H7 (cell line): Measurements from ENCODE around the gene IZUMO1. TPM values are rescaled to one million over a fixed set of nuclear protein-coding genes. Genes with fewer than 3 reads are reported as not detected.
A peak's percentile ranks its signal among the peaks of the same experiment; 100 is the strongest.
"Not testable (repeated sequence)": the region's sequence is repeated elsewhere in the genome, so short reads cannot be mapped to it uniquely, and the experiment has no call there.

Experiments
- DNase-seq: peaks from one replicate; pipeline ENCODE4 v3.0.0; 2012
- H3K27me3 ChIP-seq: 2 replicates; pipeline ENCODE4 v1.6.0; 2011; ENCODE audit warnings: mild to moderate bottlenecking, low read length; ENCODE audit not compliant: control insufficient read depth, insufficient read depth
- H3K36me3 ChIP-seq: replicated peaks from 2 replicates; pipeline ENCODE4 v1.5.1; 2011; ENCODE audit warnings: low read length; ENCODE audit not compliant: control insufficient read depth, insufficient read depth
- H3K4me3 ChIP-seq: 2 replicates; pipeline ENCODE4 v1.5.1; 2011; ENCODE audit warnings: low read depth, mild to moderate bottlenecking, control low read depth, low read length, moderate library complexity; ENCODE audit not compliant: insufficient read depth
- total RNA-seq: library from RNA; depleted of rRNA; stranded (reverse); fragments of >200 nt; shearing (Covaris generic); gene quantifications from 2 replicates; pipeline ENCODE4 v1.2.3, GENCODE V29; 2014; rRNA removed

The IZUMO1 gene
- 0.18 and 0.24 TPM in 2 replicates for total RNA-seq

DNA sequence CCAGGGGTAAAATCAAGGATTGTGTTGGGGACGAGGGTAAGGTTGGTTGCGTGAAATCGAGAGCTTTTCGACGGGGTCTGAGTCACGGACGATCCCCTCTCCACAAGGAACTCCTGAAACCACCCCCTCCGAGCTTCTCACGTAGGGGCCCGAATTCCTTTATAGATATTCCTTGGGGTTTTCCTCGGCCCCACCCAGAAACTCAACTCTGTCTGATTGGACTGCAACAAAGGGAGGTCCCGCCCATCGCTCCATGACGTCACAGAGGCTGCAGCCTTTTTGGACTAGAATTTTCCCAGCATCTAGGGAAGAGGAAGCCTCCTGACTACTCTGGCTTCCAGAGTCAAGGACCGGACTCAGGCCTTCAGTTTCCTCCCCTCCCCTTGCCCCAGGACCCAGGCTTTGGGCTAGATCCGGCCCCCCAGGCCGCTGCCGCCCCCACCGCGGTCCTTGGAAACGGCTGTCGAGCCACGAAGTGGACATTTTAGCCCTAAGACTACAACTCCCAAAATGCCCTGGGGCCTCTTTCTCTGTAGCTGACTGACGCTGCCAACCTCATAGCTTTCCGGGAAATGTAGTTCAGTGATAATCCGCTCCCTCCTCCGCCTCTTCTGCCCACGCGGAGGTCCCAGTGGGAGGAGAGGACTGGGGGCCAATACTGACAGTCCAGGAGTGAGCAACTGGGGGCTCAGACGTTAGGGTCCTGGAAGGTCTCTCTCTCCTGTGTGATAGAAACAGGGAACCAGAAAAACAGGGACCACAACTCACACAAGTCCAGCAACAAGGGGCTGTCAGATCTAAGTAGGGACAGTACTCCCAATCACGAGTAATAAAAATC lies at the start of gene IZUMO1:
TSS of gene IZUMO1 (minus strand) at position 172 of the 838 bp plus-strand sequence. CDS start 1,050 bp downstream, outside the sequence.
- peak; percentile 93 for DNase-seq
- H3K36me3 ChIP-seq, result peaks cover 17% of the 10 kb centered on the region
- H3K27me3 ChIP-seq, result no peaks in the 10 kb centered on the region; the same call in 1 of the 2 replicates
- H3K4me3 ChIP-seq, result peak within 1 kb of the TSS; percentile 64

DNA sequence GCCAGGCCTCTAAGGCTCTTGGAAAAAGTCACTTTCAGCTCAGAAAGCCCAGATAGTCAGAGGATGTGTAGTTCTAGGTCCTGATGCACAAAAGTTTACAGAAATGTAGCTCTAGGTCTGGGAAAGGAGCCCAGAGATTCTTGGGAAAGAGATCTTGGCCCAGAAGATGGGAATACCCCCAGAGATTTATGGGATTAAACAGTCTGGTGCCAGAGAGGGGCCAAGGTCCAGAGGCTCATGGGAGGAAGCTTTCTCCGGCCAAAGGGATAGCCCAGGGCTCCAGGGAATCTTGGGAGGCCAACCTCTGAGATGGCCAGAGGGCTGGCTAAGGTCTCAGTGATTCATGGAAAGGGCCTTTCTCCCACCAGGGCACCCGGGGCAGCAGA lies 49.0 kb upstream of the IZUMO1 start:
- Histone ChIP-seq H3K27me3 (no peaks in the 10 kb centered on the region), H3K36me3 (no peaks in the 10 kb centered on the region), H3K4me3 (no peak overlapping the region)
- no peak for DNase-seq

DNA sequence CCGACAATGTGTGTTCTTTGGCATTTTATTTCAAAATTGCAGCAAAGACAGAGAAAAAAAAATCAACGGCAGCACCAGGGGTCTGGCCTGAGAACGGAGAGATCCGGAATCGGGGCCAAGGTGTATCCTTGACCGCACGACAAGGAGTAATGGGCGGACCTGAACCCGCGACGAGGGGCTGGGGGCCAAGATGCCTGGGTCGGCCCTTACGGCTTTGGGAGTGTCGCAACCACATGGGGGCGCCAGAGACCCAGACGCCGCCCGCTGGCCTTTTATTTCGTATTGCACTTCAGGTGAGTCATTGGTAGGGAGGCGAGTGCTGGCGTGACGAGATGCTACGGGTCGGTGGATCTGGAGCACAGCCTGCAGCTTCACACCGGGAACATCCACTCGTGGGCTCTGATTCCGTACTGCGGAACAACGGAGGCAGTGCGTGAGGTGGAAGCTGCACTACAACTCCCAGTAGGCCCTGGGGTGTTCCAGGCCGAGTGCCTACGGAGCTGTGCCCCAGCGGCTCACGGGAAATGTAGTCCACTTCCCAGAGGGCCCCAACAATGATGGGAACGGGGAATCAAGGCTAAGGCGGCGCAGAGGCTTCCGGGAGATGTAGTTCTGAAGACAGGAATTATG lies 48.5 kb upstream of the IZUMO1 start:
- H3K4me3 ChIP-seq, result peak overlapping the region; percentile 70
- no peaks in the 10 kb centered on the region for H3K36me3 ChIP-seq
- no peaks in the 10 kb centered on the region for H3K27me3 ChIP-seq
- peak; percentile 95 for DNase-seq

DNA sequence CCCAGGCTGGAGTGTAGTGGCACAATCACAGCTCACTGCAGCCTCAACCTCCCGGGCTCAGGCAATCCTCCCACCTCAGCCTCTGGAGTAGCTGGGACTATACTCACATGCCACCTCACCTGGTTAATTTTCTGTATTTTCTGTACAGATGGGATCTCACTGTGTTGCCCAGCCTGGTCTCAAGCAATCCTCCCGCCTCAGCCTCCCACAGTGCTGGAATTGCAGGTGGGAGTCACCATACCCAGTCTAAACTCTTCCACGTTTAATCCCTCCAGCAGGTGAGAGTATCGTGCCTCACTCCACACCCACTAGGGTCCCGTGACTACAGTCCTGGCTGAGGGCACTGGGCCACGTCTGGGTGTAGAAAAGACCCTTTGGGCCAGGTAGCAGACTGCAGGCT lies 47.6 kb upstream of the IZUMO1 start:
- Histone ChIP-seq H3K27me3 (no peaks in the 10 kb centered on the region), H3K36me3 (no peaks in the 10 kb centered on the region), H3K4me3 (no peak overlapping the region)
- DNase-seq, result no peak

DNA sequence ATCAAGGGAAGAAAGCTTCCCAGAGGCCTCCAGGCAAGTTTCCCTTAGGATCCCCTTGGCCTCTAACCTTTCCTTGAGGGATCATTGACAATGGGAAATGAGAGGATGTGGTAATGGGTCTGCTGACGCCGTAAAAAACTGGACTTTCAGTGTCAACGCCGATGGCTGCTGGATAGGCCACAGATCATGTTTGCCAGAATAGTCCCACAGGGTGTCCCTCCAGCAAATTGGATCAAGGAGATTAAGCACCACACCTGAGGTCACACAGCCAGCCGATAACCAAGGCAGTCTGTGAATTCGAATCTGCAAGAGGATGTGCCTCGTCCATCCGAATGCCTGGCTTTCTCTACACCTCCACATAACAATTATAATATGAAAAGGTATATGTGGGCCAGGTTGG lies 46.6 kb upstream of the IZUMO1 start:
- no peak overlapping the region for H3K4me3 ChIP-seq
- DNase-seq, result no peak
- no peaks in the 10 kb centered on the region for H3K27me3 ChIP-seq
- no peaks in the 10 kb centered on the region for H3K36me3 ChIP-seq

DNA sequence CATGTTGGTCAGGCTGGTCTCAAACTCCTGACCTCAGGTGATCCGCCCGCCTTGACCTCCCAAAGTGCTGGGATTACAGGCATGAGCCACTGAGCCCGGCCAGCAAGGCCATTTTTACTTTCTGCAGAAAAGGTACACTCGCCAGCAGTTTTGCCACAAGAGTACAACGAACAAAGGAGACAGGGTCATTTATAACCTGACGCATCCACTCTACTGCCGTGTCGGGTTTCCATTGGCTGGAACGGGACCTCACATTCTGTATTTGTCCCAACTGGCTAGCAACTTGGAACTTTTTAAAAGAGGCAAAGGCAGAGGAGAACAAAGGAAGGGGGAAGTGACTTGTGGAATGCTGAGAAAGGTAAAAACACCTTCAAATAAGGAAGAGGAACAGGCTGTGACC lies 40.6 kb upstream of the IZUMO1 start:
- not testable (repeated sequence) for DNase-seq, H3K4me3 ChIP-seq, H3K36me3 ChIP-seq, H3K27me3 ChIP-seq

DNA sequence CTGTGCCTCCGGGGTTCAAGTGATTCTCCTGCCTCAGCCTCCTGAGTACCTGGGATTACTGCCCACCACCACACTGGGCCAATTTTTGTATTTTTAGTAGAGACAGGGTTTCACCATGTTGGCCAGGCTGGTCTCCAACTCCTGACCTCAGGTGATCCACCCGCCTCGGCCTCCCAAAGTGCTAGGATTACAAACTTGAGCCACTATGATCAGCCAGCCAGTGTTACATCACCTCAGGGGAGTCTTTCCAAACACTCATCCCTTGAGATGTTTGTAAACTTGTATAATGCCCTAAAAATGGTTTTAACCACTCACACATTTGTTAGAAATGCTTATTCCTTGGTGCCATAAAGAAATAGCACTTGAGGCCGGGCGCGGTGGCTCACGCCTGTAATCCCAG lies 39.7 kb upstream of the IZUMO1 start:
- not testable (repeated sequence) for H3K36me3 ChIP-seq, H3K4me3 ChIP-seq, DNase-seq, H3K27me3 ChIP-seq

DNA sequence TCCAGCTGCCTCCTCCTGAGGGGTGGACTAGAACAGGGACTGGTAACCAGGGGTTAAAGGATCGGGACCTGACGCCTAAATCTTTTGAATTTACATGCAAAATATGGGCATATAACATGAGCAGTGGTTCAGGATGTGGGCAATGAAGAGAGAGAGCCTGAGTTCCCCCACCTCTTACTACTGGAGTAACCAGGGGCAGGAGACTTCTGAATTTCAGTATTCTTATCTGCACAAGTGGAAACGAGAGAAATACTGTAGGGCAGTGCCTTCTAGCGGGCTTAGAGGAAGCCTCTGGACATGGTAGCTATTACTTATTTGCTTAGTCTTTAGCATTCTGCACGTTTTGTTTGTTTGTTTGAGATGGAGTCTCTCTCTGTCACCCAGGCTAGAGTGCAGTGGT lies 37.8 kb upstream of the IZUMO1 start:
- Histone ChIP-seq H3K4me3 (no peak overlapping the region), H3K27me3 (no peaks in the 10 kb centered on the region), H3K36me3 (no peaks in the 10 kb centered on the region)
- no peak for DNase-seq

DNA sequence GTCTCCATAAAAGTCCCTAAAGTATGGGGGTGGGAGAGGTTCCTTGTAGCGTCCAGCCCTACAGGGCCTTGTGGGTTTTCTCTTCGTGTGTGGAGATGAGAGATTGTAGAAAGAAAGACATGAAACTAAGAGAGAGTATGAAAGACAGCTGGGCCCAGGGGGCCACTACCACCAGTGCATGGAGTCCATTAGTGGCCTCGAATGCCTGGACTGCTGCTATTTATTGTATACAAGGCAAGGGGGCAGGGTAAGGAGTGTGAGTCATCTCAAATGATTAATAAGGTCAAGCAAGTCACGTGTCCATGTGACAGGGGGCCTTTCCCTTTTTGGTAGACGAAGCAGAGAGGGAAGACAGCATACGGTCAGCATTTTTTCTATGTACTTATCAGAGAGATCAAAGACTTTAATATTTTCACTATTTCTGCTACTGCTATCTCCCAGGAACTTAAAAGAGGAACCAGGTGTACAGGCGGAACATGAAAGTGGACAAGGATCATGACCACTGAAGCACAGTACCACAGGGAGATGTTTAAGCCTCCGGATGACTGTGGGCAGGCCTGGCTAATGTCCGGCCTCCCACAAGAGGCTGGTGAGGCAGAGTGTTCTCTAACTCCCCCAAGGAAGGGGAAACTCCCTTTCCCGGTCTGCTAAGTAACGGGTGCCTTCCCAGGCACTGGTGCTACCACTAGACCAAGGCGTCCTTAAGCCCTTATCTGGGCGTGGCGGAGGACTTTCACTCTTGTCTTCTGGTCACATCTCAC lies 34.1 kb upstream of the IZUMO1 start:
- Histone ChIP-seq H3K36me3 (no peaks in the 10 kb centered on the region), H3K4me3 (no peak overlapping the region), H3K27me3 (no peaks in the 10 kb centered on the region)
- DNase-seq, result no peak

DNA sequence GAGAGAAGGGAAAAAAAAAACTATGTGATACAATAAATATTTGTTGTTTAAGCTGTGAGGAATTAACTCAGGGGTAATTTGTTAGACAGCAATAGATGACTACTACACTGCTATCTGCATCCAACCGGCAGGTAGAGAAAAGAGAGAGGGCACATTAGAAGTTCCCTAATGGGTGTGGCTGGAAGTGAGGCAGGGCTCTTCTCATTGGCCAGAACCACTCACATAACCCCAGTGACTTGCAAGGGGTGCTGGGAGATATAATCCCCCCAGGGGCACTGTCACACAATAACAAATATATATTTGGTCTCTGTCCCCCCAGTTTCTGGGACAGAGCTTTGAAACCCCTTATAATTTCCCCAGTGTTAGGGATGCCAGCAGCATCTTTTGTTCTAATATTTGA lies 32.9 kb upstream of the IZUMO1 start:
- Histone ChIP-seq H3K27me3 (no peaks in the 10 kb centered on the region), H3K4me3 (no peak overlapping the region), H3K36me3 (no peaks in the 10 kb centered on the region)
- DNase-seq, result peak; percentile 49

DNA sequence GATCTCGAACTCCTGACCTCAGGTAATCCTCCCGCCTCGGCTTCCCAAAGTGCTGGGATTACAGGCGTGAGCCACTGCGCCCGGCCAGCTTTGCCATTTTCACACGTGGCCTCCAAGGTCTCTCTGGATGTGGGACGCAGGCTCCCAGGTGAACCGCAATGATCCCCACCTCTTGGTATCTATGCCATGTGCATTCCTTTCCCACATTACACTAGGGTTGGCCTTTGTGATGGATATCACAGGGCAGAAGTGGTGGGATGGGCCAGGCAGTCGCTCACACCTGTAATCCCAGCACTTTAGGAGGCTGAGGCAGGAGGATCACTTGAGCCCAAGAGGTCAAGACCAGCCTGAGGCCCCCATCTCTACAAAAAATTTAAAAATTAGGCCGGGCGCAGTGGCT lies 31.0 kb upstream of the IZUMO1 start:
- Histone ChIP-seq H3K36me3 (no peaks in the 10 kb centered on the region), H3K4me3 (no peak overlapping the region), H3K27me3 (no peaks in the 10 kb centered on the region)
- DNase-seq, result peak; percentile 48

DNA sequence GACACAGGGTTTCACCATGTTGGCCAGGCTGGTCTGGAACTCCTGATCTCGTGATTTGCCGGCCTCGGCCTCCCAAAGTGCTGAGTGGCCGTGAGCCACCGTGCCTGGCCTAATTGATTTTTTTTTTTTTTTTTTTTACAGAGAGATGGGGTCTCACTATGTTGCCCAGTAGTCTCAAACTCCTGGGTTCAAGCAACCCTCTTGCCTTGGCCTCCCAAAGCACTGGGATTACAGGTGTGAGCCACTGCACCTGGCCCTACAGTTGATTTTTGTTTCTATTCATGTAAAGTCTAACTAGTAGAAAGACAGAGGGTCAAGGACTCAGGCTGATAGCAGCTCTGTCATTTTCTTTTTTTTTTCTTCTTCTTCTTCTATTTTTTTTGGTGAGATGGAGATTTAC lies 30.4 kb upstream of the IZUMO1 start:
- H3K36me3 ChIP-seq, result no peaks in the 10 kb centered on the region
- H3K4me3 ChIP-seq, result no peak overlapping the region
- H3K27me3 ChIP-seq, result no peaks in the 10 kb centered on the region
- DNase-seq, result no peak

DNA sequence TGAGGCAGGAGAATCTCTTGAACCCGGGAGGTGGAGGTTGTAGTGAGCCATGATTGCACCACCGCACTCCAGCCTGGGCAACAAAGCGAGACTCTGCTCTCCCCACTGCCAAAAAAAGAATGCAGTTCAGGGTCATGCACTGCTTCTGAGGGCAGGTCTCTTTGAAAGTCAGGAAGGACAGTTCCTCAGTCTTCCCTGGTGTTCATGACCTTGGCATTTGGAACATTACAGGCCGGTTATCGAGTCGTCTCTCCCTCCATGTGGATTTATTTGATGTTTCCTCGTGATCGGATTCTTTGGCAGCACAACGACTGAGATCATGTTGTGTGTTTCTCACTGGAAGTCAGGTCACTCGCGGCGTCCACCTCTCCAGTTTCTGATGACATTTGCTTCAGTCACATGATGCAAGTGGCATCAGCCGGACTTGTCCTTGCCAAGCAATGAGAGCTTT lies 25.8 kb upstream of the IZUMO1 start:
- Histone ChIP-seq H3K36me3 (no peaks in the 10 kb centered on the region), H3K27me3 (no peaks in the 10 kb centered on the region), H3K4me3 (no peak overlapping the region)
- no peak for DNase-seq

DNA sequence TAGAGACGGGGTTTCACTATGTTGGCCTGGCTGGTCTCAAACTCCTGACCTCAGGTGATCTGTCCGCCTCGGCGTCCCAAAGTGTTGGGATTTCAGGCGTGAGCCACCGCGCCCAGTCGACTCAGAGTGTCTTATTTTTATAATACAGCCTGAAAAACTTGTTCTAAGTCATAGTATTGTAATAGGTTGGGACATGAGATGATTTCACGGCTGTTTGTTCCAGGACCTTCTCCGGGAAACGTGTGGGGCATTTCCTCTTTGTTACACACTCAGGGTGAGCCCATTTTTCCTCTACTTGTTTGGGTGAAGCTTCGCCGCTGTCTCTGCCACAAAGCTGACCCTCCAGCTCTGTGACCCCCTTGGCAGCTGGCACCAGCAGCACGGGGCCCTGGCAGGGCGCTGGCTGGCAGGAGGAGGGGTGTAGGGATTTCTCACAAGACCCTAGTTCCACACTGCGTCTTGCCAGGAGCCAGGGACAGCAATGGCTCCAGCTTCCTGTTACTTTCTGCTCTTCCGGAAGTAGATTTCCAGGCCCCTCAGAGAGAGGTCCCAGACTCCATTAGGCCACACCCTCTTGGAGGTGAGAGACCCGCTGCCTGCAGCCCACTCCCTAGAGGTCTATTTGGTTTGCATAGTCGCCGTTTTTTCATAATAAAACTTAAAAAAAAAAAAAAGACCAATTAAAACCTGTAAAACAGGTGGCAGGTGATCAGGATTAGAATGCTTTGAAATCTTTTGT lies 24.2 kb upstream of the IZUMO1 start:
- Histone ChIP-seq H3K4me3 (no peak overlapping the region), H3K27me3 (no peaks in the 10 kb centered on the region), H3K36me3 (no peaks in the 10 kb centered on the region)
- peak; percentile 58 for DNase-seq
